ENCODE results near the gene WIPF2.

DNA sequence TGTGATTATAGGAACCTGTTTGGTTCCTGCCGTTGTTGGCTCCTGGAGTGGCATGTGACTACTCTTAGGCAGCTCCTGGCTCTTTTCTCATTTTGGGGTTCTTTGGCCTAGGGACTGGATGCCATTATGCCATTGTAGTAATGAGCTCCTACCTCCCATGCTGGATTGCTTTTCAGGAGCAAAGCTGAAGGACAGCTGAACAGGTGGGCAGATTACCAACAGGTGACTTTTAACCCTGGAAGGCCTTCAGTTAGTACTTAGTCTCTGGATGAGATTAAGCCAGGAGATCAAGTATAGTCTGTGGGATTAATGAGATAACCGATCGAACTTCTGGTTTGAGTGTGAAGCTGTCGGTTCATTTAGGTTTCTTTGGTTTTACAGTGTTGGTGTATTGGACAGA is 25.2 kb downstream of the WIPF2 start:
- TF ChIP-seq CTCF (conservative IDR thresholded peaks at IDR 0.05; ENCODE audit: low read depth, low read length) (no peak), EZH2 (IDR thresholded peaks at IDR 0.05; ENCODE audit: low read length, unreplicated experiment) (no peak)
